Colonic mucosa (tissue), 4 donors: ENCODE data around the gene LIPG. TPM values are rescaled to one million over a fixed set of nuclear protein-coding genes. Genes with fewer than 3 reads are reported as not detected.

Experiments
- DNase-seq: peaks from one replicate; pipeline ENCODE4 v3.0.0-alpha.2; 2020
- H3K27ac ChIP-seq: fragments of 200-600 bp; one replicate; pipeline ENCODE4 v1.8.0; 2021
- H3K27me3 ChIP-seq: fragments of 200-600 bp; one replicate; pipeline ENCODE4 v1.8.0; 2021
- H3K36me3 ChIP-seq: fragments of 200-600 bp; one replicate; pipeline ENCODE4 v1.8.0; 2021
- H3K4me1 ChIP-seq: fragments of 200-600 bp; one replicate; pipeline ENCODE4 v1.8.0; 2021; ENCODE audit warnings: mild to moderate bottlenecking
- H3K4me3 ChIP-seq: fragments of 200-600 bp; one replicate; pipeline ENCODE4 v1.8.0; 2021
- H3K9ac ChIP-seq, 2 donors: one replicate each; pipeline ENCODE4 v1.7.0; 2013; ENCODE audit warnings: control low read depth in 2 of 2, low read depth in 2 of 2, low read length in 2 of 2
- H3K9me3 ChIP-seq: fragments of 200-600 bp; one replicate; pipeline ENCODE4 v1.8.0; 2021
- intact Hi-C: fragments of 100-400 bp; cut with DNase I; formaldehyde crosslinking; loops from one replicate; pipeline ENCODE4 v1.14.1; 2022
- total RNA-seq, 2 donors: library from RNA; stranded (reverse); fragmentation: NEBNext Ultra II Directional in 1 of 2; extraction: Animal tissue kit (Norgen Biotek cat#: 25700) in 1 of 2; gene quantifications; one replicate each; pipeline ENCODE4 v1.2.1, GENCODE V29; 2021
- TF ChIP-seq, protein P1 (sequence below): fragments of 200-600 bp; IDR thresholded peaks from one replicate; pipeline ENCODE4 v1.8.0; 2022; ENCODE audit warnings: antibody characterized with exemption, mild to moderate bottlenecking
- donor health status: healthy.
- donor health status: DM: no; HTN: no; CAD: no.
- donor health status: DM: no; HTN: no; CAD: no.

Gene LIPG
- total RNA-seq, 2 donors from 2014 or later = 25.5 to 32.1 TPM

DNA sequence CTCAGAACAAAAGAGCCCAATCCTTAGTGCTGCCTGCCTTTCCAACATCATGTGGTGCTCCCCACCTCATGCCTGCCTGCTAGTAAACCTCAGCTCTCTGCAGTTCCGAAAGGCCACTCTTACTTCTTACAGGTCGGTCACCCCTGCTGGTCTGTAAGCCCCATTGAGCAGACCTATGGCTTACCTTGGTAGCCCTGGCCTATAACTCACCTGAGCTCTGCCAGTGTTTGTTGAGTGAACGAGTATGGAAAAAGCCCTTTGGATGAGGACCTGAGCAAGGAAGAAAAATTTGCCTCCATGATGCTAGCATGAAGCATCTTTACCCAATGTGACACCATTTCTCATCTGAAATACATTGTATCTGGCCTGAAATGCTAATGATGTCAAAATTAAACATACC lies 83.3 kb downstream of the LIPG start:
- no peaks in the 10 kb centered on the region for H3K4me1 ChIP-seq
- H3K4me3 ChIP-seq = no peak overlapping the region
- H3K27ac ChIP-seq = no peak overlapping the region
- DNase-seq = no peak
- no peaks in the 10 kb centered on the region for H3K27me3 ChIP-seq
- intact Hi-C loops = no loop called here
- no peak overlapping the region for H3K9ac ChIP-seq
- H3K36me3 ChIP-seq = no peaks in the 10 kb centered on the region
- H3K9me3 ChIP-seq = no peaks in the 10 kb centered on the region
- TF ChIP-seq, protein P1, sequence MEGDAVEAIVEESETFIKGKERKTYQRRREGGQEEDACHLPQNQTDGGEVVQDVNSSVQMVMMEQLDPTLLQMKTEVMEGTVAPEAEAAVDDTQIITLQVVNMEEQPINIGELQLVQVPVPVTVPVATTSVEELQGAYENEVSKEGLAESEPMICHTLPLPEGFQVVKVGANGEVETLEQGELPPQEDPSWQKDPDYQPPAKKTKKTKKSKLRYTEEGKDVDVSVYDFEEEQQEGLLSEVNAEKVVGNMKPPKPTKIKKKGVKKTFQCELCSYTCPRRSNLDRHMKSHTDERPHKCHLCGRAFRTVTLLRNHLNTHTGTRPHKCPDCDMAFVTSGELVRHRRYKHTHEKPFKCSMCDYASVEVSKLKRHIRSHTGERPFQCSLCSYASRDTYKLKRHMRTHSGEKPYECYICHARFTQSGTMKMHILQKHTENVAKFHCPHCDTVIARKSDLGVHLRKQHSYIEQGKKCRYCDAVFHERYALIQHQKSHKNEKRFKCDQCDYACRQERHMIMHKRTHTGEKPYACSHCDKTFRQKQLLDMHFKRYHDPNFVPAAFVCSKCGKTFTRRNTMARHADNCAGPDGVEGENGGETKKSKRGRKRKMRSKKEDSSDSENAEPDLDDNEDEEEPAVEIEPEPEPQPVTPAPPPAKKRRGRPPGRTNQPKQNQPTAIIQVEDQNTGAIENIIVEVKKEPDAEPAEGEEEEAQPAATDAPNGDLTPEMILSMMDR = no peak

- DNase-seq = peak; percentile 52
- Histone ChIP-seq H3K4me1 (no peaks in the 10 kb centered on the region), H3K27ac (no peak overlapping the region), H3K27me3 (no peaks in the 10 kb centered on the region), H3K36me3 (no peaks in the 10 kb centered on the region), H3K9me3 (no peaks in the 10 kb centered on the region), H3K9ac (no peak overlapping the region), H3K4me3 (no peak overlapping the region)
- intact Hi-C loops = no loop called here
- TF ChIP-seq, protein P1 = no peak
Observed at GRCh38 chr18:49645841-49646351, 84.0 kb downstream of the LIPG start.

DNA sequence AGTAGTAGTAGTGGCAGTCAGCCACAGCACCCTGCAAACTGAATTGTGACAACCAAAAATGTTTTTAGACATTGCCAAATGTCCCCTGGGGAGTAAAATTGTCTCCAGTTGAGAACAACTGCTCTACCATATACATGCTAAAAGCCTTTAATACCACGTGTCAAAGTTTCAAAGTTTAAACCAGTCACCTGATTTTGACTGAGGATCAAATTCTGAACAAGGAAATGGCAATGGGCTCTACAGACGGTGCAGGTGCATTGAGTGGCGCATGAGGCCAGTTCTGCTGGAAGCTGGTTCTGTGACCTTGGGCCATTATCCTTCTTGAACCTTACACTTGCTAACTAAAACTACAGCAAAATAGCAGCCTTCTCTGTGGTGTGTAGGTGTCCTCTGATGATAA lies 85.0 kb downstream of the LIPG start:
- H3K36me3 ChIP-seq = no peaks in the 10 kb centered on the region
- H3K27ac ChIP-seq = no peak overlapping the region
- no peak overlapping the region for H3K9ac ChIP-seq
- H3K4me1 ChIP-seq = no peaks in the 10 kb centered on the region
- no peak overlapping the region for H3K4me3 ChIP-seq
- intact Hi-C loops = no loop called here
- H3K9me3 ChIP-seq = no peaks in the 10 kb centered on the region
- no peak for DNase-seq
- TF ChIP-seq, protein P1 = no peak
- no peaks in the 10 kb centered on the region for H3K27me3 ChIP-seq

DNA sequence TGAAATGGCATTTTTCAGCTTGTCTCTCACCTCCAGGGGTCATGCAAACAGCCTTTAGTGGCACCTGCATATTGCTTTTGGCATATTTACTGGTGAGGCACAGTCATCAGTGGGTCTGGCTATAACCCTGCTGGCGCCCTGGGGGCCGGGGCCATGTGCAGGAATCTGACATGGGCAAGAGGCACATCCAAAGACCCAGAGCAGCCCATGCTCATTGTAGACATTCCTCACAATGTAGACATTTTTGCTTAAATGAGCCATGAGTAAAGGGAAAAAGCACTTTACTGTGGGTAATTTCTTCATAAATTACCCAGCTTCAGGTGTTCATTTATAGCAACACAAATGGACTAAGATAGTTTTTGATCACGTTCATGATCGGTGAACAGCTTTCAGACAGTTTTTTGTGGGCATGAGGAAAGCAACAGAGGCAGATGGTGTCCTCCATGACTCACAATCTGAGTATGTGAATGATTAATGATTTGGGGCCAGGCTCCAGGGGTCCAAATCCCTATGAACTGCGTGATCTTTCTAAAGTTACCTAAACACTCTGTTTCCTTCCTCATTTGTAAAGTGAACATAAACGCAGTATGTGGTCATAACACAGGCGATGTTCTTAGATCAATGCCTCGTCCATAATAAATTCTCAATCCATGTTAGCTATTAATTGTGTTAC lies 85.8 kb downstream of the LIPG start:
- Histone ChIP-seq H3K36me3 (no peaks in the 10 kb centered on the region), H3K9ac (no peak overlapping the region), H3K9me3 (no peaks in the 10 kb centered on the region), H3K4me1 (no peaks in the 10 kb centered on the region), H3K27me3 (no peaks in the 10 kb centered on the region), H3K4me3 (no peak overlapping the region), H3K27ac (no peak overlapping the region)
- DNase-seq = peak; percentile 15
- TF ChIP-seq, protein P1 = no peak
- intact Hi-C loops = no loop called here

- H3K27ac ChIP-seq = no peak overlapping the region
- H3K36me3 ChIP-seq = no peaks in the 10 kb centered on the region
- H3K9ac ChIP-seq = no peak overlapping the region
- no peaks in the 10 kb centered on the region for H3K4me1 ChIP-seq
- DNase-seq = peak; percentile 34
- TF ChIP-seq, protein P1 = no peak
- H3K4me3 ChIP-seq = no peak overlapping the region
- intact Hi-C loops = no loop called here
- no peaks in the 10 kb centered on the region for H3K9me3 ChIP-seq
- no peaks in the 10 kb centered on the region for H3K27me3 ChIP-seq
Observed at GRCh38 chr18:49648326-49648725, 86.5 kb downstream of the LIPG start.

Other genes with a start within 250 kb of the LIPG start
- 10 to 100 TPM; 55.2 to 56.5 TPM for gene DYM, start 101.4 kb upstream of the LIPG start, total RNA-seq
- gene C18orf32, start 74.8 kb upstream of the LIPG start, total RNA-seq = 10 to 100 TPM; 43.0 to 63.6 TPM
- 1,000 to 10,000 TPM; 1,226 to 1,361 TPM for gene RPL17, start 69.6 kb upstream of the LIPG start, total RNA-seq